OCI-LY3 (cell line): ENCODE results near the gene TK2.
A peak's percentile ranks its signal among the peaks of the same experiment; 100 is the strongest.

Experiments used
- H2AFZ ChIP-seq: fragments of 200-600, 300-600 bp; shearing (Covaris generic); 2 replicates; pipeline ENCODE4 v1.6.0; 2014; ENCODE audit warnings: antibody characterized with exemption, low read depth, low read length
- H3K27ac ChIP-seq: fragments of 200-600, 300-600 bp; sonication (generic); 2 replicates; pipeline ENCODE4 v1.5.1; 2014; ENCODE audit warnings: mild to moderate bottlenecking, low read length, moderate library complexity, mixed read lengths
- H3K27me3 ChIP-seq: fragments of 200-600, 300-600 bp; sonication (generic); 2 replicates; pipeline ENCODE4 v1.6.1; 2014; ENCODE audit warnings: low read depth, low read length, mixed read lengths
- H3K36me3 ChIP-seq: fragments of 200-600, 300-600 bp; sonication (generic); replicated peaks from 2 replicates; pipeline ENCODE3; 2014; ENCODE audit warnings: low read depth, low read length, mixed read lengths
- H3K4me1 ChIP-seq: fragments of 300-600, 200-600 bp; sonication (generic); 2 replicates; pipeline ENCODE4 v1.6.1; 2014; ENCODE audit warnings: low read length, mixed read lengths
- H3K4me2 ChIP-seq: fragments of 200-600, 300-600 bp; sonication (generic); 2 replicates; pipeline ENCODE4 v1.6.1; 2014; ENCODE audit warnings: low read length, mixed read lengths
- H3K4me3 ChIP-seq: fragments of 300-600, 200-600 bp; sonication (generic); 2 replicates; pipeline ENCODE4 v1.5.1; 2014; ENCODE audit warnings: antibody characterized with exemption, mild to moderate bottlenecking, low read length, moderate library complexity
- H3K79me2 ChIP-seq: fragments of 300-600, 200-600 bp; shearing (Covaris generic); 2 replicates; pipeline ENCODE4 v1.6.1; 2014; ENCODE audit warnings: mild to moderate bottlenecking, low read length, mixed read lengths
- H3K9ac ChIP-seq: fragments of 300-600, 200-600 bp; shearing (Covaris generic); 2 replicates; pipeline ENCODE4 v1.6.0; 2014; ENCODE audit warnings: mild to moderate bottlenecking, low read length, moderate library complexity
- H3K9me3 ChIP-seq: fragments of 200-600, 300-600 bp; shearing (Covaris generic); 2 replicates; pipeline ENCODE4 v1.6.1; 2014; ENCODE audit warnings: low read length, mixed read lengths; ENCODE audit not compliant: insufficient read depth
- H4K20me1 ChIP-seq: fragments of 200-600, 300-600 bp; sonication (generic); 2 replicates; pipeline ENCODE4 v1.6.1; 2016; ENCODE audit warnings: low read length, mixed read lengths; ENCODE audit not compliant: insufficient read depth
- EZH2phosphoT487 ChIP-seq: fragments of 200-600 bp; shearing (Covaris generic); IDR thresholded peaks from 2 replicates; pipeline ENCODE4 v1.6.1; 2018; ENCODE audit warnings: antibody characterized with exemption, mixed run types, low read depth
- TF ChIP-seq, protein P1 (sequence below): fragments of 200-600, 300-600 bp; sonication (generic); IDR thresholded peaks from 2 replicates; pipeline ENCODE4 v1.5.1; 2014; ENCODE audit warnings: antibody characterized with exemption, low read length, low read depth

The TK2 gene

GRCh38 chr16:66481081-66481942 lies 68.6 kb downstream of the TK2 start:
- Histone ChIP-seq H3K27ac (0 out of 2 replicates have a peak overlapping the region, but pooled peaks have one; percentile 18), H3K9ac (peak overlapping the region; percentile 54), H3K4me2 (peak overlapping the region; percentile 79), H3K9me3 (no peaks in the 10 kb centered on the region), H2AFZ (peak overlapping the region; percentile 97), H3K4me3 (peak overlapping the region; percentile 71), H3K4me1 (peaks cover 64% of the 10 kb centered on the region), H3K36me3 (no peaks in the 10 kb centered on the region), H3K27me3 (no peaks in the 10 kb centered on the region), H3K79me2 (no peaks in the 10 kb centered on the region), H4K20me1 (no peaks in the 10 kb centered on the region)
- TF ChIP-seq, protein P1, sequence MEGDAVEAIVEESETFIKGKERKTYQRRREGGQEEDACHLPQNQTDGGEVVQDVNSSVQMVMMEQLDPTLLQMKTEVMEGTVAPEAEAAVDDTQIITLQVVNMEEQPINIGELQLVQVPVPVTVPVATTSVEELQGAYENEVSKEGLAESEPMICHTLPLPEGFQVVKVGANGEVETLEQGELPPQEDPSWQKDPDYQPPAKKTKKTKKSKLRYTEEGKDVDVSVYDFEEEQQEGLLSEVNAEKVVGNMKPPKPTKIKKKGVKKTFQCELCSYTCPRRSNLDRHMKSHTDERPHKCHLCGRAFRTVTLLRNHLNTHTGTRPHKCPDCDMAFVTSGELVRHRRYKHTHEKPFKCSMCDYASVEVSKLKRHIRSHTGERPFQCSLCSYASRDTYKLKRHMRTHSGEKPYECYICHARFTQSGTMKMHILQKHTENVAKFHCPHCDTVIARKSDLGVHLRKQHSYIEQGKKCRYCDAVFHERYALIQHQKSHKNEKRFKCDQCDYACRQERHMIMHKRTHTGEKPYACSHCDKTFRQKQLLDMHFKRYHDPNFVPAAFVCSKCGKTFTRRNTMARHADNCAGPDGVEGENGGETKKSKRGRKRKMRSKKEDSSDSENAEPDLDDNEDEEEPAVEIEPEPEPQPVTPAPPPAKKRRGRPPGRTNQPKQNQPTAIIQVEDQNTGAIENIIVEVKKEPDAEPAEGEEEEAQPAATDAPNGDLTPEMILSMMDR = no peak
- no peak for TF ChIP-seq EZH2phosphoT487

DNA sequence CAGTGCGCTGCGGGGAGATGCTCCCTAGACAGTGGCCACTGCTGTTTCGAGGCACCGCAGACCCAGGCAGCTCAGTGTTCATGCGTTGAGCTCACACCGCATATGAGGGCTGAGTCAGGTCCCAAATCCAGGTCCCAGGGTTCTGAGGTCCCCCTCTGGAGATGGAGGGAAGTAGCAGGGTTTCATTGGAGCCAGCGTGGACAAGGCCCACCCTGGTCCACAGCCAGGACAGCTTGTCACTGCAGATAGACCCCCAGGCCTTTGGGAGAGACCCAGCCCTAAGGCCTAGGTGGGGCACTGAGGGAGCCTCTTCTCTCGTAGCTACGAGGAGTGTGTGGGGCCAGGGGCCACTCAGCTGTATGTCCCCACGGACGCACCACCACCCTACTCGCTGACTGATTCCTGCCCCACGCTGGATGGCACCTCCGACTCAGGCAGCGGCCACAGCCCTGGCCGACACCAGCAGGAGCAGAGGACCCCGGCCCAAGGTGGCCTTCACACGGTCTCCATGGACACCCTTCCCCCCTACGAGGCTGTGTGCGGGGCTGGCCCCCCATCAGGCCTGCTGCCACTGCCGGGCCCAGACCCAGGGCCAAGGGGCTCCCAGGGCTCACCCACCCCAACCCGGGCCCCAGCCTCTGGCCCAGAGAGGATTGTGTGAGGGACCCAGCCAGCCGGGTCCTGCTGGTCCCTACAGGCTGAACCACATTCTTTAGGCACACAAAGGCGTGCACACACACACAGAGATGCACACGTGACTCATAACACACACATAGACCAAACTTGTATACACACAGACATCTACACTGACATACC lies 69.4 kb downstream of the TK2 start:
- Histone ChIP-seq H3K9ac (peak overlapping the region; percentile 54), H3K27me3 (no peaks in the 10 kb centered on the region), H3K9me3 (no peaks in the 10 kb centered on the region), H3K79me2 (no peaks in the 10 kb centered on the region), H3K4me1 (peaks cover 69% of the 10 kb centered on the region), H4K20me1 (no peaks in the 10 kb centered on the region), H3K4me3 (peak overlapping the region; percentile 71), H3K36me3 (no peaks in the 10 kb centered on the region), H3K27ac (0 out of 2 replicates have a peak overlapping the region, but pooled peaks have one; percentile 18), H2AFZ (peak overlapping the region; percentile 97), H3K4me2 (peak overlapping the region; percentile 79)
- TF ChIP-seq, protein P1 = no peak
- TF ChIP-seq EZH2phosphoT487 = no peak

GRCh38 chr16:66479661-66480264 lies 70.2 kb downstream of the TK2 start:
- Histone ChIP-seq H3K4me1 (peaks cover 72% of the 10 kb centered on the region), H3K4me3 (no peak overlapping the region), H3K27ac (no peak overlapping the region), H4K20me1 (no peaks in the 10 kb centered on the region), H3K9ac (no peak overlapping the region), H3K79me2 (no peaks in the 10 kb centered on the region), H2AFZ (no peak overlapping the region), H3K27me3 (no peaks in the 10 kb centered on the region), H3K4me2 (peak overlapping the region; percentile 79), H3K9me3 (no peaks in the 10 kb centered on the region), H3K36me3 (no peaks in the 10 kb centered on the region)
- TF ChIP-seq EZH2phosphoT487 = no peak

DNA sequence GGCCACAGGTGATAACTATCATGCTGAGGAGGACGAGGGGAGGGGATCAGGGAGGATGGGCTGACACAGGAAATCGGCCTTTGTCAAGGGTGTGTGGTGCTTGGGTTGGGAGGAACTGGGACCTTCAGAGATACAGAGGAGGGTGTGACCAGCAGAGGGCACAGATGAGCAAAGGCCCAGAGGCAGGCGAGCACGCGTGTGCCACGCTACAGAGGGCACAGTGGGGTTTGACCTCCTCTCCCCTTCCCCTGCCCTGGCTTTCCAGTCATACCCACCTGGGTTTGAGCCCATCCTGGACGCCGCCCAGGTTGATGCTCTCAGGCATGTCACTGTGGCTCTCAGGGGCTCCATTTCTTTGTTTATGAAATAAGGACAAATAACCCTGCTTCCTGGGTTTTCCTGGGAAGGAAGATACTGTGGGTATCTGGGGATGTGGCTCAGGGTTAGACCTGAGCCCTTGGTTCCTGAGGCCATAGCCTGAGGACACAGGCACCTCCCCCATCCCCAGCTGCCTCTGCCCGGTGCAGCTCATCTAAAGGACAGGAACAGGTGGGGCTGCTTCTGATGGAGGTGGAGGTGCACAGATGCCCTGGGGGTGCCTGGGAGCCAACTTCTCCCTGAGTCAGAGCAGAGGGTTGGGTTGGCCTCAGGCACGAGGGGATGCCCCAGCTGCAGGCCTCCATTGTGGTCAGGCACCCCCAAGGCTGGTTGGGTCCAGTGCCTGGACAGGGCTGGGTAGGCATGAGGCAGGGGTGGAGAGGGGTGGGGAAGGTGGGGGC lies 71.0 kb downstream of the TK2 start:
- no peak overlapping the region for H3K27ac ChIP-seq

More for the DNA sequence above, 71.0 kb downstream of the TK2 start:
- Histone ChIP-seq H3K4me1 (peaks cover 79% of the 10 kb centered on the region), H2AFZ (peak overlapping the region; percentile 51; the same call in 1 of the 2 replicates), H3K9me3 (no peaks in the 10 kb centered on the region), H4K20me1 (no peaks in the 10 kb centered on the region), H3K36me3 (no peaks in the 10 kb centered on the region), H3K4me2 (peak overlapping the region; percentile 58), H3K27me3 (no peaks in the 10 kb centered on the region), H3K9ac (peak overlapping the region; percentile 35; the same call in 1 of the 2 replicates), H3K4me3 (peak overlapping the region; percentile 18; the same call in 1 of the 2 replicates), H3K79me2 (no peaks in the 10 kb centered on the region)
- no peak for TF ChIP-seq EZH2phosphoT487
- TF ChIP-seq, protein P1 = peak; percentile 82
